Activated T-cell treated with anti-CD3 and anti-CD28 coated beads, Interleukin-2, amount 50 U/mL, for 72 hours (primary cell): ENCODE data around the gene ATXN7L1. TPM values are rescaled to one million over a fixed set of nuclear protein-coding genes. Genes with fewer than 3 reads are reported as not detected.

Experiments
- ATAC-seq, 2 donors: fragments of 150-1000 bp; cut with Tn5 transposase; replicated peaks in 1 of 2; 2 replicates each; pipeline ENCODE4 v1.10.0; 2021; ENCODE audit warnings: moderate library complexity in 2 of 2, mild to moderate bottlenecking in 1 of 2
- DNase-seq, 2 donors: peaks; one replicate each; pipeline ENCODE4 v3.0.0; 2021 to 2022; ENCODE audit warnings: mixed read lengths in 1 of 2
- H3K27ac Mint-ChIP-seq: one replicate; pipeline ENCODE4 v1.8.0; 2022; ENCODE audit warnings: mild to moderate bottlenecking, moderate library complexity, mixed read lengths
- H3K27me3 Mint-ChIP-seq: one replicate; pipeline ENCODE4 v1.8.0; 2022; ENCODE audit warnings: low read depth, mixed read lengths
- H3K36me3 Mint-ChIP-seq, 2 donors: one replicate each; pipeline ENCODE4 v1.8.0; 2022; ENCODE audit warnings: mixed read lengths in 2 of 2, mild to moderate bottlenecking in 1 of 2; ENCODE audit not compliant: insufficient read depth in 2 of 2
- H3K4me1 Mint-ChIP-seq: one replicate; pipeline ENCODE4 v1.8.0; 2022; ENCODE audit warnings: low read depth, mixed read lengths
- H3K4me3 Mint-ChIP-seq, 2 donors: one replicate each; pipeline ENCODE4 v1.8.0; 2022; ENCODE audit warnings: mild to moderate bottlenecking in 2 of 2, mixed read lengths in 2 of 2, moderate library complexity in 2 of 2
- H3K9me3 Mint-ChIP-seq, 2 donors: one replicate each; pipeline ENCODE4 v1.8.0; 2022; ENCODE audit warnings: mixed read lengths in 2 of 2
- total RNA-seq, 2 donors: library from RNA; stranded (reverse); gene quantifications; one replicate each; pipeline ENCODE4 v1.2.3, GENCODE V29; 2022

Gene ATXN7L1
- total RNA-seq, 2 donors from 2014 or later: 11.6 to 12.5 TPM

DNA sequence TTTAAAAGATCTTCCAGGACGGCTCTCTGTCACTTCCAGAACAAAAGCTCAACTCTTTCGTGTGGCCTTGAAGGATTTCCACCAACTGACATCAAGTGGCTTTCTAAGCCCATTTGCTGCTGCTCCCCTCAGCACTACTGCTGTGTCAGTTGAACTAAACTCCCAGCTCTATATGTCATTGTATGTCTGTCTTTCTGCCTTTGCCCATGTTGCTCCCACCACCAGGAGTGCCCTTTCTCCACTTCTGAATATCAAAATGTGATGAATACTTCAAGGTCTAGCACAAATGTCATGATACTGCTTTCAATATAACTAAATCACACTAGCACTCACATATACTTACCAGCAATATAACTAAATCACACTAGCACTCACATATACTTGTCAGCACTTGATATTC lies 138.3 kb downstream of the ATXN7L1 start:
- H3K4me1 Mint-ChIP-seq: peaks cover 4% of the 10 kb centered on the region
- ATAC-seq (no peak), DNase-seq (no peak)
- no peaks in the 10 kb centered on the region for H3K27me3 Mint-ChIP-seq
- H3K9me3 Mint-ChIP-seq: peaks cover 0 to 2% of the 10 kb centered on the region in 2 donors
- H3K27ac Mint-ChIP-seq: no peak overlapping the region
- H3K36me3 Mint-ChIP-seq: no peaks in the 10 kb centered on the region
- no peak overlapping the region for H3K4me3 Mint-ChIP-seq

- Mint-ChIP-seq H3K4me1 (no peaks in the 10 kb centered on the region), H3K27me3 (no peaks in the 10 kb centered on the region), H3K27ac (no peak overlapping the region), H3K36me3 (no peaks in the 10 kb centered on the region), H3K4me3 (no peak overlapping the region), H3K9me3 (peaks cover 0 to 2% of the 10 kb centered on the region in 2 donors)
- DNase-seq (no peak), ATAC-seq (no peak)
These were observed 142.2 kb downstream of the ATXN7L1 start for GRCh38 chr7:105734233-105734632.

DNA sequence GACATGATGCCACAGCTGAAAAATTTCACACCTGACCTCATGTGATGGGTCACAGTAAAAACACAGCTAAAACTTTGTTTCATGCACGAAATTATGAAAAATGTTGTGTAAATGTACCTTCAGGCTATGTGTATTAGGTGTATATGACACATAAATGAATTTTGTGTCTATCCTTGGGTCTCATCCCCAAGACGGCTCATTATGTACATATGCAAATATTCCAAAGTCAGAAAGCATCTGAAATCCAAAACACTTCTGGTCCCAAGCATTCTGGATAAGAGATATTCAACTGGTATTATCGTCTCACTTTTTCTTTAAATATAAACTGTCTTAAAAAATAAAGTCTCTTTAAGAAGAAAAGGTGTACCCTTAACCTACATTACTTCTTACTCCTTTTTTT lies 145.4 kb downstream of the ATXN7L1 start:
- ATAC-seq: no peak
- Mint-ChIP-seq H3K9me3 (peaks cover 0 to 2% of the 10 kb centered on the region in 2 donors), H3K36me3 (no peaks in the 10 kb centered on the region), H3K4me1 (no peaks in the 10 kb centered on the region), H3K27ac (no peak overlapping the region), H3K4me3 (no peak overlapping the region), H3K27me3 (no peaks in the 10 kb centered on the region)
- no peak for DNase-seq

DNA sequence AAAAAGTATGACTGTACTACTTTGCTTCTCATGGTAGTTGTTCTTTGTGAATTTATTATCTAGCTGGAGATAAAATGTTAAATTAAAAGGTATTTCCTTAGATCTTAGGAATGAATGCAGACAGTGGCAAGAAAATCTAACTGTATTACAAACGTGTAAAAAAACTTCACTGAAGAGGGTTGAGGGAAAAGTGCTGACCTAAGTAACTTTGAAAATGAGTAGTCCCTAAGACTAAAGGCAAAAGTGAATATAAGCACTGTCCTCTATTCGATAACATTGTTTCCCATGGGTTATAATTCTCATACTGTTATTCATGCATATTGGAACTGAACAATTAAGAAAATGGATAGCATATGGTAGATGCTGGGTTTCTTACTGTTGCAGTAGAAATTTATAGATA lies 148.4 kb downstream of the ATXN7L1 start:
- Mint-ChIP-seq H3K27me3 (no peaks in the 10 kb centered on the region), H3K9me3 (no peaks in the 10 kb centered on the region), H3K4me1 (no peaks in the 10 kb centered on the region), H3K4me3 (no peak overlapping the region), H3K27ac (no peak overlapping the region), H3K36me3 (no peaks in the 10 kb centered on the region)
- ATAC-seq (no peak), DNase-seq (no peak)

DNA sequence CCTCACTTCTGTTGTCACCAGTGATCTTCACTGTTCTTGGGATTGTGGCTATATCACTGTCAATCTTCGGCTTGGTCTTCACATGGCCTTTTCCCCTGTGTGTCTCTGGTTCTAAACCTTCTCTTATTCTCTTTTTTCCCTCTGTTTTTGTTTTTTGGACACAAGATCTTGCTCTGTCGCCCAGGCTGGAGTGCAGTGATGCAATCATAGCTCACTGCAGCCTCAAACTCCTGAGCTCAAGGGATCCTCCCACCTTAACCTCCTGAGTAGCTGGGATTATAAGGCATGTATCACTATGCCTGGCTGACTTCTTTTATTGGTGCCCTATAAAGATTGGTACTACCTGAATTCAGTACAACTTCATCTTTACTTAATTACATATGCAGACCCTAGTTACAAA lies 151.7 kb downstream of the ATXN7L1 start:
- Mint-ChIP-seq H3K4me1 (no peaks in the 10 kb centered on the region), H3K27me3 (no peaks in the 10 kb centered on the region), H3K4me3 (no peak overlapping the region), H3K36me3 (no peaks in the 10 kb centered on the region), H3K27ac (no peak overlapping the region), H3K9me3 (no peaks in the 10 kb centered on the region)
- no peak for DNase-seq
- no peak for ATAC-seq

GRCh38 chr7:105723572-105723971 lies 152.8 kb downstream of the ATXN7L1 start:
- peaks cover 2% of the 10 kb centered on the region for H3K4me1 Mint-ChIP-seq
- ATAC-seq (no peak), DNase-seq (no peak)
- H3K36me3 Mint-ChIP-seq: no peaks in the 10 kb centered on the region
- no peak overlapping the region for H3K4me3 Mint-ChIP-seq
- H3K27ac Mint-ChIP-seq: no peak overlapping the region
- no peaks in the 10 kb centered on the region for H3K9me3 Mint-ChIP-seq
- no peaks in the 10 kb centered on the region for H3K27me3 Mint-ChIP-seq

DNA sequence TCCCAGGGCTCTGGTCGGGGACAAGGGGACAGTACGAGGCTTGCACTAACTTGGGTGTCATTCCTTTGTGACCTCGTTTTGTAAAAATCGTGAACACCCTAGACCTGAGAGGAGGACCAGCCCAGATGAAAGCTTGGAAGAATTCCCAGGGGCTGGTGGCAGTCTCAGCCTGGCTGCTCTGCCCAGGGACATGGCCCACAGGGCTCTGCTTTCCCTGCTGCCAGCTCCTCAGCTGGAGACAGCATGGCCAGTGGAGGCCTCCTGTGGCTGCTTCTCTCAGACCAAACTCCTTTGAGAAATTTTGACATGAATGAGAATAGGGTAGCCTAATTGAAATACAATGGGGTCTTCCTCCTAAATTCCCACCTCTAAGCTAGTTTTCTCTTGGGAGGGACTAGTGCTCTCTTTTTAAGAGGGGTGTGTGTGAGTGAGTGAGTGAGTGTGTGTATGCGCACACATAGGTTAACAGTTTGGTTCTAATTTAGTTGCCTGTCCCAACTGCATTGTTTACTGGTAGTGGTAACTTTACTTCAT lies 154.8 kb downstream of the ATXN7L1 start:
- Mint-ChIP-seq H3K9me3 (no peaks in the 10 kb centered on the region), H3K27me3 (no peaks in the 10 kb centered on the region), H3K27ac (no peak overlapping the region), H3K36me3 (no peaks in the 10 kb centered on the region), H3K4me3 (no peak overlapping the region), H3K4me1 (peaks cover 4% of the 10 kb centered on the region)
- DNase-seq (no peak), ATAC-seq (no peak)

- Mint-ChIP-seq H3K27ac (no peak overlapping the region), H3K4me1 (peaks cover 15% of the 10 kb centered on the region), H3K9me3 (no peaks in the 10 kb centered on the region), H3K4me3 (no peak overlapping the region), H3K27me3 (no peaks in the 10 kb centered on the region), H3K36me3 (no peaks in the 10 kb centered on the region)
- ATAC-seq: no peak
- no peak for DNase-seq
These were observed 156.5 kb downstream of the ATXN7L1 start for GRCh38 chr7:105719919-105720318.

DNA sequence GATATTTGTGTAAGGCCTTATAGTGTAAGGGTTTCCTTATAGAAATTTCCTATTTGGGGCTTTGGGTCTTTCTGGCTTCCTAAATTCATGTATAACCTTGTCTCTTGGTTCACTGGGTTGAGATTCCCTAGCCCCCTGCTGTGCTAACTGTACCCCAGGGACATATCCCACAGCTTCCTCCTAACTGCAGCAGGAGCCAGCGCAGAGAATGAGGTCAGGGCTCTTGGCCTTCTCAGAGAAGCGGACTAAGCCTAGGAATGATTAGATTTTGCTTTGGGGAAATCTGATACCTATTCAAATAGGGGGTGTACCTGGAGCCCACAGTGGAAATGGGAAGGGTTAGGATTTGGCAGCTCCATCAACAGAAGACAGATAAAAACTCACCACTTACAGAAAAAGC lies 157.0 kb downstream of the ATXN7L1 start:
- Mint-ChIP-seq H3K36me3 (no peaks in the 10 kb centered on the region), H3K9me3 (no peaks in the 10 kb centered on the region), H3K4me1 (peaks cover 19% of the 10 kb centered on the region), H3K4me3 (no peak overlapping the region), H3K27ac (no peak overlapping the region), H3K27me3 (no peaks in the 10 kb centered on the region)
- DNase-seq (no peak), ATAC-seq (no peak)

- ATAC-seq: no peak
- Mint-ChIP-seq H3K27ac (no peak overlapping the region), H3K4me1 (peaks cover 19% of the 10 kb centered on the region)
These were observed 157.9 kb downstream of the ATXN7L1 start for GRCh38 chr7:105718511-105718925.

DNA sequence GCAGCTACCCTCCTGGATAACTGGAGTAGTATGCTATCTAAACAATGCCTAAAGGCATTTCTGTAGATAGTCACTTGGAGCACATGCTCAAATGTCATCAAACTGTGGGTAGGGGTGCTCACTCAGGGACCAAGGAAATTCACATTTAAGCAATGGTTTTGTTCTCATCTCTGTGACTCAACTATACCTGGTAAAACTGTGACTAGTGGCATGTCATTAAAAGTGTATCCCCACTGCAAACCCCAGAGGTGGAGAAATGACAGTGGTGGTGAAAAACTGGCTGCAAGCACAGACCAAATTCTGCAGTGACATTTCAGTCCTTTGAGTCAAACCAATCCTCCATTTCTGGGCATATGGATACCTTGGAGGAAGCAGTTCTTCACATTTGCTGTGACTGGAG lies 160.9 kb downstream of the ATXN7L1 start:
- H3K27ac Mint-ChIP-seq: no peak overlapping the region
- peaks cover 15 to 16% of the 10 kb centered on the region in 2 donors for H3K36me3 Mint-ChIP-seq
- peaks cover 11 to 12% of the 10 kb centered on the region in 2 donors for H3K9me3 Mint-ChIP-seq
- H3K4me1 Mint-ChIP-seq: peaks cover 19% of the 10 kb centered on the region
- no peak overlapping the region for H3K4me3 Mint-ChIP-seq
- ATAC-seq (peak; percentile 96 to 97), DNase-seq (peak; percentile 19 to 41)
- H3K27me3 Mint-ChIP-seq: no peaks in the 10 kb centered on the region

More at GRCh38 chr7:105718511-105718925, 157.9 kb downstream of the ATXN7L1 start:
- Mint-ChIP-seq H3K9me3 (no peaks in the 10 kb centered on the region), H3K36me3 (no peaks in the 10 kb centered on the region), H3K4me3 (no peak overlapping the region), H3K27me3 (no peaks in the 10 kb centered on the region)
- no peak for DNase-seq

DNA sequence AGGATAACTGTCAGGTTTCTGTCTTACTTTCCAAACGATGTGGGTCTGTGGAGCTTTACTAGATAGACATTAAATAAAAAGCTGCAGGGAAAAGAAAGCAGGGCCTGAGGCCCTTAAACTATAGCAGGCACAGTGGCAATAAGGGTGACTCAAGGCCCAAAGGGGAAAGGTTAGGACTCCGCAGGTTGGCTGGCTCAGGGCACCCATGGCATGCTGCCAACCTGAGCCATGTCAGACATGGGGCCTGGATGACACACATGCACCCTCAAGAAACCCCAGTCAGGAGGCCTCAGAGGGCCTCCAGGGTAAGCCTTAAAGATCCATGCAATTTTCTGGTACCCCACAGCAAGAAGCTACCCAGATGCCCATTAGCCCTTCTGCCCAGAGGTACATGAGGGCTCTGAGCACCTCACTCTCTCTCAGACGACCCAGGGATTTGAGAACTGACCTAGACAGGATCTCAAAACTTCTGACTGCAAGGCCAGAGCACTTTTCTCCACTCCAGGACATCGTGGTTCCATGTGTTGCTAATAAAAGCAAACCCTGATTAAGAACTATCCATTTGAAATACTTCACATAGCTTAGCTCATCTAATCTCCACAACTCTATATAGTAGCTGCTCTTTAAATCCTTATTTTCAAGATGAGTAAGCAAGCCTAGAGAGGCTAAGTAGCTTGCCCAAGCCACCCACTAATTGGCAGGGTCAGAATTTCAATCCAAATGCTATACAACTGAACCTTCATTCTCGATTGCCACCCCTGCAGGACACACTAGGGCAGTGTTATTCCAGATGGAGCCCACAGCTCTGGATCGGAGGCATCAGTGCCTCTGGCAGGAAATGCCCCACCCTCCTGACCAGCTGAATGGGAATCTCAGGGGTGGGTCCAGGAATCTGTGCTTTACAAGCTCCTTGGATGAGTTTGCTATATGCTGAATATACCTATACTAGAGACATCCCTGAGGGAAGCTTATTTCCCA lies 162.6 kb downstream of the ATXN7L1 start:
- H3K27ac Mint-ChIP-seq: no peak overlapping the region
- no peak overlapping the region for H3K4me3 Mint-ChIP-seq
- ATAC-seq: no peak
- peaks cover 18 to 20% of the 10 kb centered on the region in 2 donors for H3K36me3 Mint-ChIP-seq
- no peaks in the 10 kb centered on the region for H3K27me3 Mint-ChIP-seq
- H3K9me3 Mint-ChIP-seq: peaks cover 13 to 16% of the 10 kb centered on the region in 2 donors
- H3K4me1 Mint-ChIP-seq: peaks cover 19% of the 10 kb centered on the region
- DNase-seq: no peak

GRCh38 chr7:105712877-105713276 lies 163.5 kb downstream of the ATXN7L1 start:
- H3K36me3 Mint-ChIP-seq: peaks cover 18 to 20% of the 10 kb centered on the region in 2 donors
- H3K27me3 Mint-ChIP-seq: no peaks in the 10 kb centered on the region
- no peak overlapping the region for H3K4me3 Mint-ChIP-seq
- H3K4me1 Mint-ChIP-seq: peaks cover 21% of the 10 kb centered on the region
- no peak for DNase-seq
- no peak for ATAC-seq
- no peak overlapping the region for H3K27ac Mint-ChIP-seq
- H3K9me3 Mint-ChIP-seq: peaks cover 13 to 16% of the 10 kb centered on the region in 2 donors
